HG03159 (cell line): Measurements from ENCODE around the gene IKZF2.
"Not testable (repeated sequence)": the region's sequence is repeated elsewhere in the genome, so short reads cannot be mapped to it uniquely, and the experiment has no call there.

Experiments
- ATAC-seq: cut with Tn5 transposase; IDR thresholded peaks from one replicate; pipeline ENCODE4 v1.9.1; 2021; ENCODE audit warnings: mild to moderate bottlenecking, moderate library complexity; ENCODE audit not compliant: unreplicated experiment

Gene IKZF2

GRCh38 chr2:213057977-213058376 lies 93.4 kb downstream of the IKZF2 start:
- ATAC-seq: no peak

GRCh38 chr2:213046431-213046830 lies 105.0 kb downstream of the IKZF2 start:
- no peak for ATAC-seq

GRCh38 chr2:213043566-213043965 lies 107.8 kb downstream of the IKZF2 start:
- ATAC-seq: no peak

GRCh38 chr2:213042262-213042661 lies 109.2 kb downstream of the IKZF2 start:
- no peak for ATAC-seq

GRCh38 chr2:213036836-213037235 lies 114.6 kb downstream of the IKZF2 start:
- no peak for ATAC-seq

- no peak for ATAC-seq
Measured at GRCh38 chr2:213034585-213034984, 116.8 kb downstream of the IKZF2 start.

GRCh38 chr2:213032607-213033006 lies 118.8 kb downstream of the IKZF2 start:
- no peak for ATAC-seq

GRCh38 chr2:213022987-213023386 lies 128.4 kb downstream of the IKZF2 start:
- ATAC-seq: peak; percentile 66

GRCh38 chr2:213021971-213022899 lies 129.2 kb downstream of the IKZF2 start:
- peak; percentile 85 for ATAC-seq

- not testable (repeated sequence) for ATAC-seq
Measured at GRCh38 chr2:213020913-213021312, 130.5 kb downstream of the IKZF2 start.

GRCh38 chr2:213020268-213020667 lies 131.1 kb downstream of the IKZF2 start:
- no peak for ATAC-seq

GRCh38 chr2:213019368-213019767 lies 132.0 kb downstream of the IKZF2 start:
- ATAC-seq: no peak

GRCh38 chr2:213018340-213018901 lies 133.0 kb downstream of the IKZF2 start:
- ATAC-seq: no peak

GRCh38 chr2:213017404-213017803 lies 134.0 kb downstream of the IKZF2 start:
- no peak for ATAC-seq

GRCh38 chr2:213016984-213017351 lies 134.4 kb downstream of the IKZF2 start:
- ATAC-seq: no peak

GRCh38 chr2:213016166-213016983 lies 135.0 kb downstream of the IKZF2 start:
- peak; percentile 27 for ATAC-seq

- ATAC-seq: peak; percentile 85
Measured at GRCh38 chr2:213015387-213016165, 135.8 kb downstream of the IKZF2 start.

- ATAC-seq: no peak
Measured at GRCh38 chr2:213013979-213014378, 137.4 kb downstream of the IKZF2 start.

GRCh38 chr2:213011505-213011904 lies 139.9 kb downstream of the IKZF2 start:
- no peak for ATAC-seq

GRCh38 chr2:213010106-213010779 lies 141.2 kb downstream of the IKZF2 start:
- no peak for ATAC-seq
